Caco-2 (cell line): ENCODE results near the gene CACNA1G. TPM values are rescaled to one million over a fixed set of nuclear protein-coding genes. Genes with fewer than 3 reads are reported as not detected.

ENCODE experiments used
- BruUV-seq: library from RNA; stranded (reverse); fragments of 400-500 nt; replicated peaks from 2 replicates; lab custom pipeline; 2021; lab: Mats Ljungman, UMichigan
- CTCF ChIA-PET: fragments of 300-600 bp; sonication (Branson Sonifier 250); formaldehyde crosslinking; loops from one replicate; lab custom pipeline; 2022; ENCODE audit warnings: antibody characterized with exemption; lab: Charles Lee
- POLR2A ChIA-PET: fragments of 300-600 bp; sonication (Branson Sonifier 250); formaldehyde crosslinking; loops from one replicate; lab custom pipeline; 2022; ENCODE audit warnings: antibody characterized with exemption; lab: Charles Lee
- DNase-seq, 2 experiments: peaks; one replicate each; pipeline versions ENCODE4 v3.0.0 to v3.0.0-alpha.2; 2020 to 2022
- H3K27me3 ChIP-seq: replicated peaks from 2 replicates; pipeline ENCODE4 v1.6.0; 2011; ENCODE audit warnings: low read length; ENCODE audit not compliant: control insufficient read depth, insufficient read depth
- H3K36me3 ChIP-seq: 2 replicates; pipeline ENCODE4 v1.5.1; 2011; ENCODE audit warnings: low read length; ENCODE audit not compliant: control insufficient read depth, insufficient read depth
- H3K4me1 ChIP-seq: fragments of 250-450 bp; sonication (Bioruptor Pico); 2 replicates; pipeline ENCODE4 v1.5.1; 2020; ENCODE audit warnings: mild to moderate bottlenecking
- H3K4me3 ChIP-seq: 2 replicates; pipeline ENCODE4 v1.5.1; 2011; ENCODE audit warnings: low read depth, mild to moderate bottlenecking, control low read depth, low read length
- H3K9me3 ChIP-seq: fragments of 250-450 bp; sonication (Bioruptor Pico); 2 replicates; pipeline ENCODE4 v1.5.1; 2020; ENCODE audit warnings: mild to moderate bottlenecking, moderate library complexity
- H3K27ac Mint-ChIP-seq: one replicate; pipeline ENCODE4 v1.8.0; 2022; ENCODE audit warnings: mixed read lengths; ENCODE audit not compliant: unreplicated experiment
- H3K27me3 Mint-ChIP-seq: one replicate; pipeline ENCODE4 v1.8.0; 2022; ENCODE audit warnings: mixed read lengths; ENCODE audit not compliant: insufficient read depth, unreplicated experiment
- H3K36me3 Mint-ChIP-seq: one replicate; pipeline ENCODE4 v1.8.0; 2022; ENCODE audit warnings: mild to moderate bottlenecking, mixed read lengths; ENCODE audit not compliant: insufficient read depth, unreplicated experiment
- H3K4me1 Mint-ChIP-seq: one replicate; pipeline ENCODE4 v1.8.0; 2022; ENCODE audit warnings: low read depth, mixed read lengths; ENCODE audit not compliant: unreplicated experiment
- H3K4me3 Mint-ChIP-seq: one replicate; pipeline ENCODE4 v1.8.0; 2022; ENCODE audit warnings: mild to moderate bottlenecking, moderate library complexity, mixed read lengths; ENCODE audit not compliant: unreplicated experiment
- H3K9me3 Mint-ChIP-seq: one replicate; pipeline ENCODE4 v1.8.0; 2022; ENCODE audit warnings: mixed read lengths; ENCODE audit not compliant: unreplicated experiment
- CTCF ChIP-seq, 2 experiments: fragments of 200-600 bp in 1 of 2; IDR thresholded peaks; 1 replicate in 1 of 2; 2 replicates in 1 of 2; pipeline versions ENCODE4 v1.5.1 to v1.8.0; 2011 to 2022; ENCODE audit warnings: antibody characterized with exemption in 1 of 2, control low read depth in 1 of 2, inconsistent platforms in 1 of 2, low read depth in 1 of 2, low read length in 1 of 2, mild to moderate bottlenecking in 1 of 2, moderate library complexity in 1 of 2; ENCODE audit not compliant: insufficient read depth in 1 of 2, severe bottlenecking in 1 of 2, unreplicated experiment in 1 of 2
- intact Hi-C: fragments of 100-400 bp; cut with micrococcal nuclease; formaldehyde crosslinking; loops from one replicate; pipeline ENCODE4 v1.10.0; 2022; ENCODE audit not compliant: unreplicated experiment
- total RNA-seq: library from RNA; stranded (reverse); gene quantifications from 2 replicates; pipeline ENCODE4 v1.2.3, GENCODE V29; 2022

CACNA1G gene
- total RNA-seq, 1 experiment from 2014 or later: 1.4 TPM

DNA sequence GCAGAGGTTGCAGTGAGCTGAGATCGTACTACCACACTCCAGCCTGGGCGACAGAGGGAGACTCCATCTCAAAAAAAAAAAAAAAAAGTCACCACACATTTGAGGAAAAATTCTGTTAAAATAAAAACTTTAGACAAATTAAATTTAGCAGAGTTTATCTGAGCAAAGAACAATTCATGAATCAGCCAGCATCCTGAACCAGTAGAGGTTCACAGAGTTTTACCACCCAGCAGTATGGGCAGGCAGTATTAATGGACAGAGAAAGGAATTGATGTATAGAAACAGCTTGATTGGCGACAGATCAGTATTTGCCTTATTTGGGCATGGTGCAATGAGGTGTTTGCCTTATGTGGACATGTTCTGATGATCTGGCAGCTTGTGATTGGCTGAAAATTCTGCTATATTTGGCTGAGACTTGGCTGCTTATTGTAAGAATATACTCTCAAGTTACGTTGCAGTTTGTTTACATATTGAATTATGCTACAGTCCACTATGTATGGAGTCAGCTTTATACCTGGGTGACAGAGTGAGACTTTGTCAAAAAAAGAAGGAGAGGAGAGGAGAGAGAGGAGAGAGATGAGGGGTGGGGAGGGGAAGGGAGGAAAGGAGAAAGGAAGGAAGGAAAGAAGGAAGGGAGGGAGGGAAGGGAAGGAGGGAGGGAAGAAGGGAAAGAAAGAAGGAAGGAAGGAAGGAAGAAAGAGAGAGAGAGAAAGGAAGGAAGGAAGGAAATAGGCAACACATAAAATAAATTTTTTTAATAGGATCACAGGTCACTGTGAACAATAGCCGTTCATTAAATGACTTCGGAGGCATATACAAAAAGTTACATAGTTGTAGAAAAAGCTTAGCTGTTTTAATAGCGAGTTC is 88.8 kb downstream of the CACNA1G start:
- TF ChIP-seq CTCF (IDR thresholded peaks at IDR 0.05; ENCODE audit: insufficient read depth in 1 of 2, low read depth in 1 of 2, low read length in 1 of 2, severe bottlenecking in 1 of 2, unreplicated experiment in 1 of 2): no peak
- ChIA-PET CTCF (interaction anchor here (0.6 to 1.3 kb wide), 3 partner anchors 35 to 145 kb away, joined by 3 to 4 read pairs (median 3); no protein-coding TSS in a partner anchor), POLR2A (interaction anchor here (1.0 to 1.1 kb wide), 2 partner anchors 13 to 100 kb away, joined by 3 read pairs; no protein-coding TSS in a partner anchor)
- Mint-ChIP-seq H3K36me3 (no peaks in the 10 kb centered on the region), H3K4me1 (peaks cover 11% of the 10 kb centered on the region), H3K9me3 (no peaks in the 10 kb centered on the region), H3K4me3 (no peak overlapping the region), H3K27ac (no peak overlapping the region), H3K27me3 (no peaks in the 10 kb centered on the region)
- intact Hi-C loops: no loop called here
- peaks cover 16% of the 10 kb centered on the region for H3K9me3 ChIP-seq
- no peaks in the 10 kb centered on the region for H3K4me1 ChIP-seq
- no peaks in the 10 kb centered on the region for H3K27me3 ChIP-seq
- DNase-seq: no peak
- H3K36me3 ChIP-seq: peaks cover 1% of the 10 kb centered on the region; the same call in 1 of the 2 replicates
- H3K4me3 ChIP-seq: no peak overlapping the region
- no TSS peak for BruUV-seq

DNA sequence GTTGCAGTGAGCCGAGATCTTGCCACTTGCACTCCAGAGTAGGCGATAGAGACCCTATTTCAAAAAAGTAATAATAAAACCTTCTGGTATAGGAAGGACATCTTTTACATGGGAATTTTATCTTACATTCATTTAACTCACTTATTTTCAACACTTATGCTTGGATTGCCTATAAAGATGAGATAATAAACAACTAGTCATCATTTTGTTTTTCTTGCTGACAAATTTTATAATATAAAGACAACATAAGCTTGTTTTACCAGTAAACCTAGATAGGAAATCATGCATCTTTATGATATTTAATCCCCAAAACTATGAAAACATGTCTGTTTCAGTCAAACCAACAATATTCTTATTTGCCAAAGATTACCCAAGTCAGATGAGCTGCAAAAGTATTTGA is 91.1 kb downstream of the CACNA1G start:
- CTCF ChIA-PET: interaction anchor here (0.9 kb wide), 1 partner anchor 19 kb away, joined by 3 read pairs; no protein-coding TSS in a partner anchor
- H3K9me3 ChIP-seq: peaks cover 16% of the 10 kb centered on the region
- POLR2A ChIA-PET: no interaction called here
- Mint-ChIP-seq H3K9me3 (no peaks in the 10 kb centered on the region), H3K36me3 (no peaks in the 10 kb centered on the region), H3K27me3 (no peaks in the 10 kb centered on the region), H3K4me1 (peaks cover 4% of the 10 kb centered on the region), H3K4me3 (no peak overlapping the region), H3K27ac (no peak overlapping the region)
- no peak for TF ChIP-seq CTCF (IDR thresholded peaks at IDR 0.05; ENCODE audit: insufficient read depth in 1 of 2, low read depth in 1 of 2, low read length in 1 of 2, severe bottlenecking in 1 of 2, unreplicated experiment in 1 of 2)
- no peaks in the 10 kb centered on the region for H3K4me1 ChIP-seq
- no peaks in the 10 kb centered on the region for H3K27me3 ChIP-seq
- no TSS peak for BruUV-seq
- intact Hi-C loops: no loop called here
- no peak overlapping the region for H3K4me3 ChIP-seq
- H3K36me3 ChIP-seq: peaks cover 1% of the 10 kb centered on the region; the same call in 1 of the 2 replicates
- DNase-seq: no peak

DNA sequence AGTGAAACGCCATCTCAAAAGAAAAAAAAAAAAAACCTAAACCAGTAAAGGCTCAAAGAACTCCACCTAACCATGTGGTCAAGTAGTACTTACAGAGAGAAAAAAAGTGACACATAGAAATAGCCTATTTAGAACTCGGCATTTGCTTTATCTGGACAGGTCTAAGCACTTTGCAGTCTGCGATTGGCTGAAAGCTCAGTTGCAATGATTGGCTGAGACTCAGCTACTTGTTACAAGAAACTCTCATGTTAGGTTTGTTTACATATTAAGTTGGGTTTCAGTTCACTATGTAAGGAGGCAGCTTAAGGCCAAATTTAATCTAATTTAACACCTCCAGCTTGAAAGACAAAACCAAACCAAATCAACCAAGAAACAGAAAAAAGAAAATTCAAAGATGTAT is 93.2 kb downstream of the CACNA1G start:
- no TSS peak for BruUV-seq
- intact Hi-C loops: no loop called here
- H3K9me3 Mint-ChIP-seq: no peaks in the 10 kb centered on the region
- H3K4me3 Mint-ChIP-seq: no peak overlapping the region
- Histone ChIP-seq H3K9me3 (peaks cover 16% of the 10 kb centered on the region), H3K4me1 (no peaks in the 10 kb centered on the region; the same call in 1 of the 2 replicates), H3K36me3 (peaks cover 3% of the 10 kb centered on the region; the same call in 1 of the 2 replicates), H3K27me3 (no peaks in the 10 kb centered on the region), H3K4me3 (no peak overlapping the region)
- ChIA-PET POLR2A (no interaction called here), CTCF (interaction anchor here (0.6 to 1.3 kb wide), 3 partner anchors 17 to 28 kb away, joined by 3 to 6 read pairs (median 4); no protein-coding TSS in a partner anchor)
- no peak for DNase-seq
- no peak overlapping the region for H3K27ac Mint-ChIP-seq
- no peaks in the 10 kb centered on the region for H3K27me3 Mint-ChIP-seq
- no peaks in the 10 kb centered on the region for H3K36me3 Mint-ChIP-seq
- no peak for TF ChIP-seq CTCF (IDR thresholded peaks at IDR 0.05; ENCODE audit: insufficient read depth in 1 of 2, low read depth in 1 of 2, low read length in 1 of 2, severe bottlenecking in 1 of 2, unreplicated experiment in 1 of 2)
- peaks cover 10% of the 10 kb centered on the region for H3K4me1 Mint-ChIP-seq
